Lower lobe of right lung (tissue), 2 donors: Measurements from ENCODE around the gene ANK3. TPM values are rescaled to one million over a fixed set of nuclear protein-coding genes. Genes with fewer than 3 reads are reported as not detected.

Source experiments
- ATAC-seq, 2 donors: fragments of 200-7000 bp; cut with Tn5 transposase; one replicate each; pipeline ENCODE4 v1.9.1; 2020 to 2022; ENCODE audit warnings: mild to moderate bottlenecking in 2 of 2, moderate library complexity in 2 of 2
- DNase-seq: peaks from one replicate; pipeline ENCODE4 v3.0.0-alpha.2; 2020
- H3K27ac ChIP-seq: fragments of 200-600 bp; one replicate; pipeline ENCODE4 v1.8.0; 2022
- H3K27me3 ChIP-seq: fragments of 200-600 bp; one replicate; pipeline ENCODE4 v1.8.0; 2022; ENCODE audit warnings: low read depth
- H3K36me3 ChIP-seq: fragments of 200-600 bp; one replicate; pipeline ENCODE4 v1.8.0; 2022; ENCODE audit warnings: mild to moderate bottlenecking
- H3K4me1 ChIP-seq: fragments of 200-600 bp; one replicate; pipeline ENCODE4 v1.8.0; 2022
- H3K4me3 ChIP-seq: fragments of 200-600 bp; one replicate; pipeline ENCODE4 v1.8.0; 2022; ENCODE audit warnings: mild to moderate bottlenecking
- H3K9me3 ChIP-seq: fragments of 200-600 bp; one replicate; pipeline ENCODE4 v1.8.0; 2022
- CTCF ChIP-seq: fragments of 200-600 bp; IDR thresholded peaks from one replicate; pipeline ENCODE4 v1.8.0; 2022; ENCODE audit warnings: antibody characterized with exemption, mild to moderate bottlenecking
- intact Hi-C: fragments of 100-400 bp; cut with DNase I; formaldehyde crosslinking; loops from one replicate; pipeline ENCODE4 v1.11.0; 2022
- total RNA-seq: library from RNA; stranded (reverse); fragmentation: NEBNext Ultra II Directional; extraction: Animal tissue kit (Norgen Biotek cat#: 25700); gene quantifications from one replicate; pipeline ENCODE4 v1.2.1, GENCODE V29; 2021
- donor health status: DM: no; HTN: yes; CAD: no; lungs with severe emphysema.

The ANK3 gene
- total RNA-seq, 1 donor from 2014 or later = 75.9 TPM

GRCh38 chr10:60429084-60429849 is 39.6 kb upstream of the ANK3 start:
- intact Hi-C loops = no loop called here
- Histone ChIP-seq H3K27me3 (no peaks in the 10 kb centered on the region), H3K27ac (no peak overlapping the region), H3K4me3 (no peak overlapping the region), H3K4me1 (no peaks in the 10 kb centered on the region), H3K36me3 (no peaks in the 10 kb centered on the region), H3K9me3 (no peaks in the 10 kb centered on the region)
- DNase-seq (no peak), ATAC-seq (no peak)
- no peak for TF ChIP-seq CTCF

- ATAC-seq = no peak
- no peaks in the 10 kb centered on the region for H3K36me3 ChIP-seq
- no peaks in the 10 kb centered on the region for H3K9me3 ChIP-seq
- no peak for DNase-seq
- TF ChIP-seq CTCF = no peak
- intact Hi-C loops = no loop called here
- H3K27ac ChIP-seq = no peak overlapping the region
- no peaks in the 10 kb centered on the region for H3K4me1 ChIP-seq
- no peak overlapping the region for H3K4me3 ChIP-seq
- no peaks in the 10 kb centered on the region for H3K27me3 ChIP-seq
Measured at GRCh38 chr10:60428387-60428737, 38.7 kb upstream of the ANK3 start.

GRCh38 chr10:60427709-60428386 is 38.2 kb upstream of the ANK3 start:
- TF ChIP-seq CTCF = no peak
- no peaks in the 10 kb centered on the region for H3K4me1 ChIP-seq
- H3K27me3 ChIP-seq = no peaks in the 10 kb centered on the region
- no peak for DNase-seq
- H3K27ac ChIP-seq = no peak overlapping the region
- H3K9me3 ChIP-seq = no peaks in the 10 kb centered on the region
- intact Hi-C loops = no loop called here
- ATAC-seq = no peak
- no peak overlapping the region for H3K4me3 ChIP-seq
- no peaks in the 10 kb centered on the region for H3K36me3 ChIP-seq

- intact Hi-C loops = no loop called here
- DNase-seq (no peak), ATAC-seq (no peak)
- Histone ChIP-seq H3K4me3 (no peak overlapping the region), H3K4me1 (no peaks in the 10 kb centered on the region), H3K36me3 (no peaks in the 10 kb centered on the region), H3K27ac (no peak overlapping the region), H3K9me3 (no peaks in the 10 kb centered on the region), H3K27me3 (no peaks in the 10 kb centered on the region)
- TF ChIP-seq CTCF = no peak
Measured at GRCh38 chr10:60427148-60427547, 37.5 kb upstream of the ANK3 start.

- ATAC-seq = no peak
- no peak for DNase-seq
- no peaks in the 10 kb centered on the region for H3K9me3 ChIP-seq
- intact Hi-C loops = no loop called here
- H3K27me3 ChIP-seq = no peaks in the 10 kb centered on the region
- H3K36me3 ChIP-seq = no peaks in the 10 kb centered on the region
- H3K4me3 ChIP-seq = no peak overlapping the region
- H3K27ac ChIP-seq = no peak overlapping the region
- no peaks in the 10 kb centered on the region for H3K4me1 ChIP-seq
- no peak for TF ChIP-seq CTCF
Measured at GRCh38 chr10:60426425-60426824, 36.8 kb upstream of the ANK3 start.
